NB4 (cell line): ENCODE data around the gene GALNT2.

Source experiments
- DNase-seq: peaks from one replicate; pipeline ENCODE4 v3.0.0; 2010; ENCODE audit warnings: low read depth
- H3K4me3 ChIP-seq: one replicate; pipeline ENCODE4 v1.5.1; 2011; ENCODE audit warnings: mild to moderate bottlenecking, low read depth, low read length, moderate library complexity
- MYC ChIP-seq: IDR thresholded peaks from 2 replicates; pipeline ENCODE4 v1.6.1; 2011; ENCODE audit warnings: low read depth, low read length
- POLR2A ChIP-seq: IDR thresholded peaks from 2 replicates; pipeline ENCODE4 v1.6.1; 2011; ENCODE audit warnings: mild to moderate bottlenecking; ENCODE audit not compliant: insufficient read length; ENCODE audit errors: extremely low read depth
- TF ChIP-seq, protein P1 (sequence below): IDR thresholded peaks from 2 replicates; pipeline ENCODE4 v1.6.1; 2011; ENCODE audit warnings: low read depth, low read length
- TF ChIP-seq, protein P2 (sequence below): IDR thresholded peaks from one replicate; pipeline ENCODE4 v1.5.1; 2012; ENCODE audit warnings: low read depth, low read length

GALNT2 gene

DNA sequence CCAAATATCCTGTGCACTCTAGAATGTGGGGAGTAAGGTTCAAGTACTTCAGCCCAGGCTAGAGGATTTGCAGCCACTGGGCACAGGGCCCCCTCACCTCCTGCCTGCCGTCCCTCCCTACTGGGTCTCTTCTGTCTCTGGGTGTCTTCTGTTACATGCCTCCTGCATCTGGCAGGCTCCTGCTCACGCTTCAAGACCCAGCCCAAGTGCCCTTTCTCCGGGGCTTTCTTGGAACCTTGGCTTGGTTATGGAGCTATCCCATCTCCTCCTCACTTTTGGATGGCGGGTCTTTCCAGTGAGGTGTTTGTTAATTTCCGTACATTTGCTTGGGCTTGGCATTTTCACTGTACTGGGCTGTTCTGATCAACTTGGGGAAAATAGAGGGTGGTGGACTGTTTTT is 129.0 kb downstream of the GALNT2 start:
- no peak for DNase-seq
- H3K4me3 ChIP-seq: no peak overlapping the region
- no peak for TF ChIP-seq MYC
- TF ChIP-seq, protein P1, sequence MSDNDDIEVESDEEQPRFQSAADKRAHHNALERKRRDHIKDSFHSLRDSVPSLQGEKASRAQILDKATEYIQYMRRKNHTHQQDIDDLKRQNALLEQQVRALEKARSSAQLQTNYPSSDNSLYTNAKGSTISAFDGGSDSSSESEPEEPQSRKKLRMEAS: no peak
- no peak for TF ChIP-seq POLR2A
- TF ChIP-seq, protein P2, sequence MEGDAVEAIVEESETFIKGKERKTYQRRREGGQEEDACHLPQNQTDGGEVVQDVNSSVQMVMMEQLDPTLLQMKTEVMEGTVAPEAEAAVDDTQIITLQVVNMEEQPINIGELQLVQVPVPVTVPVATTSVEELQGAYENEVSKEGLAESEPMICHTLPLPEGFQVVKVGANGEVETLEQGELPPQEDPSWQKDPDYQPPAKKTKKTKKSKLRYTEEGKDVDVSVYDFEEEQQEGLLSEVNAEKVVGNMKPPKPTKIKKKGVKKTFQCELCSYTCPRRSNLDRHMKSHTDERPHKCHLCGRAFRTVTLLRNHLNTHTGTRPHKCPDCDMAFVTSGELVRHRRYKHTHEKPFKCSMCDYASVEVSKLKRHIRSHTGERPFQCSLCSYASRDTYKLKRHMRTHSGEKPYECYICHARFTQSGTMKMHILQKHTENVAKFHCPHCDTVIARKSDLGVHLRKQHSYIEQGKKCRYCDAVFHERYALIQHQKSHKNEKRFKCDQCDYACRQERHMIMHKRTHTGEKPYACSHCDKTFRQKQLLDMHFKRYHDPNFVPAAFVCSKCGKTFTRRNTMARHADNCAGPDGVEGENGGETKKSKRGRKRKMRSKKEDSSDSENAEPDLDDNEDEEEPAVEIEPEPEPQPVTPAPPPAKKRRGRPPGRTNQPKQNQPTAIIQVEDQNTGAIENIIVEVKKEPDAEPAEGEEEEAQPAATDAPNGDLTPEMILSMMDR: no peak

DNA sequence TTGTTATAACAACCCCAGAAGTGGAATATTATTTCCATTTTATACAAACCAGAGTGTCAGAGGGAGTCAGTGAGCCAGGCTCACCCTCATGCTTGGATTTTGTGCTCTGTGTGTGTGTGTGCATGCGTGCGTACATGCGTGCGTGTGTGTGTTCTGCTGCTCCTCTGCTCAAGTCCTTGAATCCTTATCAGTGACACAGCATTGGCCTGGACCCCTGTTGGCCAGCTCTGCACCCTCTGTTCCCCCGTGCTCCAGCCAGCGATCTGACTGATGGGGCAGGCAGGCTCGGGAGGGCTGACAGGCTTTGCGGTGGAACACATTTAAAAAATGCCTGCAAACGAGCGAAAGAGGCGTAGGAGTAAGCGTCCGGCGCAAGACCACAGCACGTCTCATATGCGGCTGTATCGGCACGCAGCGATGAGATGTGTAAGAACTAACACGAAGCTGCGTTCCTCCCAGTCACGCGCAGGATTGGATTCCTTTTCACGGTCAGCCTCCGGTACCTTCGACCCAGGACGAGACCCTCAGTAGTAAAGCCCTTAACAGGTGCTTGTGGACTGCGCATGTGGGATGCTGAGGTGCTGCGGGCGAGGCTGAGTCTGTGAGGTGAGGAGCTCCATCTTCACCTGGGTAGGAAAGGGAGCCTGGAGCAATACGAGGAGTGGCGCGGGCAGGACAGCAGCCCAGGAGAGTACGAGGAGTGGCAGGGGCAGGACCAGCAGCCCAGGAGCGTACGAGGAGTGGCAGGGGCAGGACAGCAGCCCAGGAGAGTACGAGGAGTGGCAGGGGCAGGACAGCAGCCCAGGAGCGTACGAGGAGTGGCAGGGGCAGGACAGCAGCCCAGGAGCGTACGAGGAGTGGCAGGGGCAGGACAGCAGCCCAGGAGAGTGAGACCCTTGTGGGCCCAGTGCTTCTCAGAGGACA is 130.9 kb downstream of the GALNT2 start:
- DNase-seq: no peak
- no peak overlapping the region for H3K4me3 ChIP-seq
- TF ChIP-seq, protein P2: no peak
- TF ChIP-seq POLR2A (no peak), MYC (no peak)
- TF ChIP-seq, protein P1: no peak

DNA sequence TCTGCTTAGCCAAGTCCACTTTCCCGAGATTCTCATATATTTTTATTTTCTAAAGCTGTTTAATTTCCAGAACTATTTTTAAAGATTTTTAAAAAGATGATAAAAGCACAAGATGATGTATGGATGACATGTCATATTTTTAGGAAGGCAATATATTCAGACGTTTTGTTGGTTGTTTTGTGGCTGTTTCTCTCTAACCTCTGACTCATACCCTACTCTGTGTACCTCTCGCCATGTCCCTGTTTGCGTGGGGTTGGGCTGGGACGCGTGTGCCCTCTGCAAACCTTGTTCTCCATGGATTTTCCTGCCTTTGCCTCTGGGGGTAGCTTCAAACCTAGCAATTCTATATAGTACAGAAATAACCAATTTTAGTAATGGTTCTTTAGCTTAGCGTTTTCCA is 132.0 kb downstream of the GALNT2 start:
- TF ChIP-seq POLR2A: no peak
- TF ChIP-seq MYC: no peak
- TF ChIP-seq, protein P1: no peak
- TF ChIP-seq, protein P2: no peak
- DNase-seq: no peak
- no peak overlapping the region for H3K4me3 ChIP-seq

DNA sequence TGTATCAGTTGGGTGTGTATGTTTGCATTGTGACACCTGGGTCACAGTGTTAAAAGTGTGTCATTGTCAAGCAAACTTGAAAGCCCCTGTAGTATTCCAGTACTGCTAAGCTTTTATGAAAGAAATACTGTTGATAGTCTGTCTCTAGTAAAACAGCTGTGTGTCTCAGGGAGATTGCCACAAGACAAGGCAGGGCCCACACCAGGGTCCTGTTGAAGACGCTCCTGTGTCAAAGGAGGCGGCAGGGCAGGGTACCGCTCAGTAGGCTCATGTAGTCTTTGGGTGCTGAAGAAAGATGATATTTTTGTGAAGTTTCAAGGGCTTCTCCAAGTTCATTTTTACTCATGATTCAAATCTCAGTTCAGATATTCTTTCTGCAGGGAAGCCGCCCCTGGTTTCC is 132.5 kb downstream of the GALNT2 start:
- TF ChIP-seq, protein P2: no peak
- TF ChIP-seq POLR2A (no peak), MYC (no peak)
- TF ChIP-seq, protein P1: no peak
- DNase-seq: no peak
- no peak overlapping the region for H3K4me3 ChIP-seq

DNA sequence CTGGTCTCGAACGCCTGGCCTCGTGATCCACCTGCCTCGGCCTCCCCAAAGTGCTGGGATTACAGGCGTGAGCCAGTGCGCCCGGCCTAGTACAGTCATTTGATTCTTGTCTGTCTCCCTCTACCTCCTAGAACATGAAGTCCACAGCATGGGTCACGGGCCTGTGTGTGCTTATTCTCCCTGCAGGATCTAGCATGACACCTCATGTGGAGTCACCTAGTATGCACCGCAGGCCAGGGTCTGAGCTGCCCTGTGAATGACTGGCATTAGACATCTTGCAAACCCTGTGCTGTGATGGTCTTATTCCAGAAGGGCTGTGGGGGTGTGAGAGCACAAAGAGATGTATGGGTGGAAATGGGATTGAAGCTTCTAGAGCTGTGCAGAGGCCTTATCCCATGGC is 133.2 kb downstream of the GALNT2 start:
- TF ChIP-seq, protein P1: no peak
- TF ChIP-seq MYC (no peak), POLR2A (no peak)
- TF ChIP-seq, protein P2: no peak
- no peak overlapping the region for H3K4me3 ChIP-seq
- no peak for DNase-seq
